A673 (cell line): Measurements from ENCODE around the gene CFAP126.

Experiments
- CTCF ChIP-seq: fragments of 300-800, 200-600 bp; sonication (generic); conservative IDR thresholded peaks from 2 replicates; pipeline ENCODE4 v1.5.1; 2017; ENCODE audit warnings: low read depth, mild to moderate bottlenecking, antibody characterized with exemption, low read length, moderate library complexity, mixed read lengths
- EZH2 ChIP-seq: fragments of 200-600 bp; sonication (generic); IDR thresholded peaks from 2 replicates; pipeline ENCODE4 v1.6.1; 2017; ENCODE audit warnings: borderline replicate concordance, low read depth, mild to moderate bottlenecking, mixed read lengths, antibody characterized with exemption, low read length; ENCODE audit not compliant: poor library complexity, severe bottlenecking

GRCh38 chr1:161407451-161407985 lies 39.8 kb upstream of the CFAP126 start:
- TF ChIP-seq CTCF (no peak), EZH2 (no peak)
